ENCODE measurements around the gene INSM1.
A peak's percentile ranks its signal among the peaks of the same experiment; 100 is the strongest.

Gene INSM1

GRCh38 chr20:20398123-20398522 is 30.2 kb downstream of the INSM1 start:
- Mint-ChIP-seq H3K9me3 (no peaks in the 10 kb centered on the region), H3K4me1 (peaks cover 20% of the 10 kb centered on the region), H3K36me3 (ENCODE audit: low read depth) (no peaks in the 10 kb centered on the region), H3K27me3 (ENCODE audit: low read depth) (peaks cover 9% of the 10 kb centered on the region), H3K27ac (no peak overlapping the region), H3K4me3 (no peak overlapping the region)
- no peak for TF ChIP-seq CTCF (IDR thresholded peaks at IDR 0.05; ENCODE audit: unreplicated experiment in 3 of 3)

- Mint-ChIP-seq H3K4me3 (no peak overlapping the region), H3K4me1 (peaks cover 8% of the 10 kb centered on the region), H3K27me3 (ENCODE audit: low read depth) (peaks cover 13% of the 10 kb centered on the region), H3K9me3 (no peaks in the 10 kb centered on the region), H3K27ac (peak overlapping the region in 2 of 3 experiments; percentile 45 to 55), H3K36me3 (ENCODE audit: low read depth) (no peaks in the 10 kb centered on the region)
- TF ChIP-seq CTCF (IDR thresholded peaks at IDR 0.05; ENCODE audit: unreplicated experiment in 3 of 3), result no peak
Observed at GRCh38 chr20:20399531-20400500, 31.9 kb downstream of the INSM1 start.

- Mint-ChIP-seq H3K27ac (no peak overlapping the region), H3K4me1 (peaks cover 20% of the 10 kb centered on the region), H3K9me3 (no peaks in the 10 kb centered on the region), H3K36me3 (ENCODE audit: low read depth) (no peaks in the 10 kb centered on the region), H3K27me3 (ENCODE audit: low read depth) (peaks cover 19% of the 10 kb centered on the region), H3K4me3 (no peak overlapping the region)
- no peak for TF ChIP-seq CTCF (IDR thresholded peaks at IDR 0.05; ENCODE audit: unreplicated experiment in 3 of 3)
Observed at GRCh38 chr20:20401991-20402390, 34.1 kb downstream of the INSM1 start.

- no peak for TF ChIP-seq CTCF (IDR thresholded peaks at IDR 0.05; ENCODE audit: unreplicated experiment in 3 of 3)
- peaks cover 23% of the 10 kb centered on the region for H3K27me3 Mint-ChIP-seq (ENCODE audit: low read depth)
- peaks cover 35% of the 10 kb centered on the region for H3K4me1 Mint-ChIP-seq
- H3K4me3 Mint-ChIP-seq, result no peak overlapping the region
- no peak overlapping the region for H3K27ac Mint-ChIP-seq
- H3K36me3 Mint-ChIP-seq (ENCODE audit: low read depth), result no peaks in the 10 kb centered on the region
- H3K9me3 Mint-ChIP-seq, result no peaks in the 10 kb centered on the region
Observed at GRCh38 chr20:20404633-20405032, 36.7 kb downstream of the INSM1 start.

- Mint-ChIP-seq H3K36me3 (ENCODE audit: low read depth) (no peaks in the 10 kb centered on the region), H3K27ac (no peak overlapping the region), H3K27me3 (ENCODE audit: low read depth) (peaks cover 29% of the 10 kb centered on the region), H3K4me3 (no peak overlapping the region), H3K4me1 (peaks cover 39% of the 10 kb centered on the region), H3K9me3 (no peaks in the 10 kb centered on the region)
- TF ChIP-seq CTCF (IDR thresholded peaks at IDR 0.05; ENCODE audit: unreplicated experiment in 3 of 3), result no peak
Observed at GRCh38 chr20:20405623-20406022, 37.7 kb downstream of the INSM1 start.

- Mint-ChIP-seq H3K36me3 (ENCODE audit: low read depth) (no peaks in the 10 kb centered on the region), H3K27ac (no peak overlapping the region), H3K4me1 (peaks cover 45% of the 10 kb centered on the region), H3K9me3 (no peaks in the 10 kb centered on the region), H3K27me3 (ENCODE audit: low read depth) (peaks cover 36% of the 10 kb centered on the region), H3K4me3 (no peak overlapping the region)
- TF ChIP-seq CTCF (IDR thresholded peaks at IDR 0.05; ENCODE audit: unreplicated experiment in 3 of 3), result no peak
Observed at GRCh38 chr20:20406306-20406705, 38.4 kb downstream of the INSM1 start.

Data from nephron (organoid).